ENCODE data around the gene CREB1.
"Not testable (repeated sequence)": the region's sequence is repeated elsewhere in the genome, so short reads cannot be mapped to it uniquely, and the experiment has no call there.

CREB1 gene

GRCh38 chr2:207529330-207530159 lies at the start of gene CREB1:
CREB1 (plus strand) TSS chr2:207529962; CDS start chr2:207555636, 25,674 bp downstream.
- peak; percentile 100 for DNase-seq

GRCh38 chr2:207480521-207481040 lies 49.2 kb upstream of the CREB1 start:
- DNase-seq, result no peak

GRCh38 chr2:207481924-207482323 lies 47.8 kb upstream of the CREB1 start:
- DNase-seq, result no peak

GRCh38 chr2:207482630-207483029 lies 47.1 kb upstream of the CREB1 start:
- no peak for DNase-seq

GRCh38 chr2:207483066-207483465 lies 46.7 kb upstream of the CREB1 start:
- no peak for DNase-seq

GRCh38 chr2:207483477-207483876 lies 46.3 kb upstream of the CREB1 start:
- DNase-seq, result no peak

- DNase-seq, result no peak
These were observed 45.0 kb upstream of the CREB1 start for GRCh38 chr2:207484444-207485391.

GRCh38 chr2:207487650-207488311 lies 42.0 kb upstream of the CREB1 start:
- DNase-seq, result no peak

GRCh38 chr2:207489251-207489650 lies 40.5 kb upstream of the CREB1 start:
- DNase-seq, result no peak

GRCh38 chr2:207490441-207490840 lies 39.3 kb upstream of the CREB1 start:
- DNase-seq, result no peak

- DNase-seq, result no peak
These were observed 38.7 kb upstream of the CREB1 start for GRCh38 chr2:207491086-207491485.

GRCh38 chr2:207491956-207492355 lies 37.8 kb upstream of the CREB1 start:
- no peak for DNase-seq

- no peak for DNase-seq
These were observed 37.3 kb upstream of the CREB1 start for GRCh38 chr2:207492461-207492860.

- DNase-seq, result no peak
These were observed 35.6 kb upstream of the CREB1 start for GRCh38 chr2:207494137-207494536.

GRCh38 chr2:207496936-207497335 lies 32.8 kb upstream of the CREB1 start:
- not testable (repeated sequence) for DNase-seq

GRCh38 chr2:207497596-207497995 lies 32.2 kb upstream of the CREB1 start:
- DNase-seq, result no peak

GRCh38 chr2:207498427-207498826 lies 31.3 kb upstream of the CREB1 start:
- no peak for DNase-seq

- DNase-seq, result no peak
These were observed 30.6 kb upstream of the CREB1 start for GRCh38 chr2:207499114-207499513.

GRCh38 chr2:207501802-207502576 lies 27.8 kb upstream of the CREB1 start:
- peak; percentile 37 for DNase-seq

- DNase-seq, result no peak
These were observed 27.1 kb upstream of the CREB1 start for GRCh38 chr2:207502577-207503198.

GRCh38 chr2:207503234-207503633 lies 26.5 kb upstream of the CREB1 start:
- peak; percentile 43 for DNase-seq
